A549 (cell line): ENCODE data around the gene TOX2. TPM values are rescaled to one million over a fixed set of nuclear protein-coding genes. Genes with fewer than 3 reads are reported as not detected.
A peak's percentile ranks its signal among the peaks of the same experiment; 100 is the strongest.

Experiments used
- ATAC-seq, 2 experiments: fragments of 200-7000 bp in 1 of 2; fragments of >200 bp in 1 of 2; cut with Nextera tagmentation in 1 of 2; cut with Tn5 transposase in 1 of 2; 3 replicates each; pipeline versions ENCODE4 v1.8.0 to v1.9.1; 2018 to 2020; ENCODE audit warnings: mild to moderate bottlenecking in 1 of 2, moderate library complexity in 1 of 2
- CTCF ChIA-PET: fragments of 300-600 bp; sonication (Branson Sonifier 250); formaldehyde crosslinking; extraction: SDS; loops from one replicate; lab custom pipeline; 2021; ENCODE audit warnings: antibody characterized with exemption, inconsistent platforms; lab: Yijun Ruan, JAX
- POLR2A ChIA-PET: fragments of 350-600 bp; formaldehyde crosslinking; extraction: SDS; loops from one replicate; lab custom pipeline; 2021; ENCODE audit warnings: antibody characterized with exemption, inconsistent platforms; lab: Yijun Ruan, JAX
- DNase-seq, 2 experiments: peaks; one replicate each; pipeline versions ENCODE4 v3.0.0 to v3.0.0-alpha.2; 2011 to 2016; ENCODE audit warnings: low read depth in 1 of 2, low spot score in 1 of 2
- FAIRE-seq: peaks from 2 replicates; lab custom pipeline; 2011; peaks lifted over from hg19 to GRCh38; lab: Jason Lieb, UNC
- H3K27ac ChIP-seq, 2 experiments: fragments of >200 bp; sonication (Bioruptor Twin); formaldehyde crosslinking; 3 replicates each; pipeline ENCODE4 v1.5.1; 2016 to 2017
- H3K4me1 ChIP-seq: fragments of >200 bp; sonication (Bioruptor Twin); formaldehyde crosslinking; 3 replicates; pipeline ENCODE4 v1.6.1; 2016
- H3K4me2 ChIP-seq: fragments of >200 bp; sonication (Bioruptor Twin); formaldehyde crosslinking; 3 replicates; pipeline ENCODE4 v1.6.1; 2016
- H3K4me3 ChIP-seq: fragments of >200 bp; sonication (Bioruptor Twin); formaldehyde crosslinking; 3 replicates; pipeline ENCODE4 v1.5.1; 2016
- H3K9me3 ChIP-seq: fragments of >200 bp; sonication (Bioruptor Twin); formaldehyde crosslinking; 3 replicates; pipeline ENCODE4 v1.6.1; 2016
- BCL3 ChIP-seq: fragments of >200 bp; sonication (Bioruptor Twin); formaldehyde crosslinking; IDR thresholded peaks from 3 replicates; pipeline ENCODE4 v1.6.1; 2016
- CEBPB ChIP-seq, 2 experiments: fragments of >200 bp in 1 of 2; sonication (Bioruptor Twin) in 1 of 2; formaldehyde crosslinking in 1 of 2; IDR thresholded peaks; 2 replicates each; pipeline ENCODE4 v1.6.1; 2012 to 2016
- CHD2 ChIP-seq: fragments of 150-350 bp; IDR thresholded peaks from 2 replicates; pipeline ENCODE4 v1.6.1; 2014; ENCODE audit warnings: low read length; ENCODE audit not compliant: partially characterized antibody
- CHD4 ChIP-seq: fragments of 200-600 bp; sonication (generic); IDR thresholded peaks from 2 replicates; pipeline ENCODE4 v1.6.1; 2016; ENCODE audit warnings: antibody characterized with exemption, mild to moderate bottlenecking, borderline replicate concordance
- EP300 ChIP-seq, 2 experiments: fragments of >200 bp; sonication (Bioruptor Twin); formaldehyde crosslinking; IDR thresholded peaks; 2 replicates in 1 of 2; 3 replicates in 1 of 2; pipeline ENCODE4 v1.6.1; 2016 to 2017
- FOSB ChIP-seq: fragments of 250-450 bp; sonication (Bioruptor Pico); IDR thresholded peaks from 2 replicates; pipeline ENCODE4 v1.5.0; 2020; ENCODE audit warnings: mild to moderate bottlenecking, moderate library complexity
- FOSL2 ChIP-seq, 2 experiments: fragments of 450-650 bp in 1 of 2; fragments of >200 bp in 1 of 2; sonication (Bioruptor Twin) in 1 of 2; formaldehyde crosslinking; IDR thresholded peaks; 2 replicates each; pipeline versions ENCODE4 v1.5.0 to v1.6.1; 2016 to 2020; ENCODE audit warnings: mild to moderate bottlenecking in 1 of 2, moderate library complexity in 1 of 2
- GATA3 ChIP-seq: IDR thresholded peaks from 2 replicates; pipeline ENCODE4 v1.6.1; 2012; ENCODE audit warnings: borderline replicate concordance
- HMGXB4 ChIP-seq: fragments of 250-450 bp; sonication (Bioruptor Pico); IDR thresholded peaks from 2 replicates; pipeline ENCODE4 v1.5.0; 2021; ENCODE audit warnings: mild to moderate bottlenecking, moderate library complexity, borderline replicate concordance
- HOXB13 ChIP-seq: fragments of 250-450 bp; sonication (Bioruptor Pico); IDR thresholded peaks from 2 replicates; pipeline ENCODE4 v1.5.0; 2020; ENCODE audit warnings: low read depth, mild to moderate bottlenecking, moderate library complexity
- HOXB5 ChIP-seq: fragments of 250-450 bp; sonication (Bioruptor Pico); IDR thresholded peaks from 2 replicates; pipeline ENCODE4 v1.5.0; 2020; ENCODE audit warnings: mild to moderate bottlenecking, moderate library complexity
- JUNB ChIP-seq: fragments of >200 bp; sonication (Bioruptor Twin); formaldehyde crosslinking; IDR thresholded peaks from 2 replicates; pipeline ENCODE4 v1.6.1; 2016
- KDM1A ChIP-seq: fragments of 200-600 bp; sonication (generic); IDR thresholded peaks from 2 replicates; pipeline ENCODE4 v1.6.1; 2016; ENCODE audit warnings: low read depth, mild to moderate bottlenecking
- MAZ ChIP-seq: fragments of 150-350 bp; IDR thresholded peaks from 2 replicates; pipeline ENCODE4 v1.6.1; 2014; ENCODE audit warnings: antibody characterized with exemption, low read depth, low read length, borderline replicate concordance
- MYC ChIP-seq: IDR thresholded peaks from 2 replicates; pipeline ENCODE4 v1.6.1; 2012; ENCODE audit warnings: mild to moderate bottlenecking, inconsistent platforms, low read length, improper control_type of control experiment, borderline replicate concordance
- NFE2L2 ChIP-seq: fragments of 150-350 bp; conservative IDR thresholded peaks from 2 replicates; pipeline ENCODE4 v1.6.1; 2014; ENCODE audit warnings: low read length
- PBX3 ChIP-seq: IDR thresholded peaks from 2 replicates; pipeline ENCODE4 v1.6.1; 2012
- RAD21 ChIP-seq, 2 experiments: fragments of >200 bp in 1 of 2; sonication (Bioruptor Twin) in 1 of 2; formaldehyde crosslinking in 1 of 2; IDR thresholded peaks in 1 of 2; conservative IDR thresholded peaks in 1 of 2; 2 replicates in 1 of 2; 3 replicates in 1 of 2; pipeline ENCODE4 v1.6.1; 2012 to 2018; ENCODE audit warnings: inconsistent platforms in 1 of 2
- REST ChIP-seq: fragments of 200-600 bp; sonication (generic); IDR thresholded peaks from 2 replicates; pipeline ENCODE4 v1.6.1; 2016; ENCODE audit warnings: antibody characterized with exemption, mild to moderate bottlenecking, moderate library complexity
- TP53 ChIP-seq: fragments of 250-450 bp; sonication (Bioruptor Pico); IDR thresholded peaks from 2 replicates; pipeline ENCODE4 v1.5.0; 2021; ENCODE audit warnings: mild to moderate bottlenecking, moderate library complexity
- ZC3H11A ChIP-seq: fragments of 450-650 bp; IDR thresholded peaks from 2 replicates; pipeline ENCODE4 v1.6.1; 2014; ENCODE audit warnings: antibody characterized with exemption, mild to moderate bottlenecking
- ZFP36 ChIP-seq: fragments of 450-650 bp; IDR thresholded peaks from 2 replicates; pipeline ENCODE4 v1.6.1; 2014; ENCODE audit warnings: borderline replicate concordance; ENCODE audit not compliant: partially characterized antibody
- WGBS: methylation state at CpG from one replicate; pipeline ENCODE4 v1.1.6; 2017; ENCODE audit errors: missing lambda C conversion rate; 5-methylcytosine and 5-hydroxymethylcytosine counted together
- polyA plus RNA-seq, 4 experiments: library from polyadenylated mRNA; depleted of rRNA in 3 of 4; stranded (reverse); fragments of >200 nt; fragmentation: RNase III in 1 of 4; extraction: RNeasy Plus Mini Kit Qiagen cat#74134 plus additional on column Dnase treatment in 1 of 4; gene quantifications; 2 replicates in 3 of 4; 3 replicates in 1 of 4; pipeline ENCODE4 v1.2.3, GENCODE V29; 2011 to 2017

Gene TOX2
- polyA plus RNA-seq, 2 of the 4 experiments (the other 2 are of a cell fraction) = 2.5 to 5.3 TPM

GRCh38 chr20:44104798-44105517 lies 190.3 kb downstream of the TOX2 start:
- POLR2A ChIA-PET = no interaction called here
- no peak overlapping the region for H3K27ac ChIP-seq
- WGBS = 11% methylated on average over 7 of the region's 7 CpGs
- H3K9me3 ChIP-seq = peaks cover 26% of the 10 kb centered on the region
- H3K4me2 ChIP-seq = peak overlapping the region; percentile 35; the same call in 2 of the 3 replicates
- no peak for TF ChIP-seq HOXB5 (CRISPR knock-in tag)
- TF ChIP-seq TP53 (CRISPR knock-in tag) = no peak
- TF ChIP-seq FOSL2 (IDR thresholded peaks at IDR 0.05) = no peak
- TF ChIP-seq FOSL2 (CRISPR knock-in tag; IDR thresholded peaks at IDR 0.05) = 0 out of 2 replicates have a peak, but pooled peaks have one; percentile 3
- ATAC-seq (peak; percentile 50 to 63; a peak in 4 of 6 replicates), FAIRE-seq (no peak), DNase-seq (peak in 1 of 2 experiments; percentile 37)
- H3K4me3 ChIP-seq = no peak overlapping the region
- no peaks in the 10 kb centered on the region for H3K4me1 ChIP-seq
- CTCF ChIA-PET = interaction anchor here (1.4 to 5.5 kb wide), 2 partner anchors 12 to 85 kb away, joined by 8 to 43 read pairs; no protein-coding TSS in a partner anchor

- TF ChIP-seq RAD21 (conservative IDR thresholded peaks at IDR 0.05 in 1 of 2, IDR thresholded peaks at IDR 0.05 in 1 of 2) (no peak), ZC3H11A (no peak), CEBPB (IDR thresholded peaks at IDR 0.05) (no peak), MAZ (no peak), PBX3 (no peak), ZFP36 (no peak), FOSB (no peak), NFE2L2 (no peak), KDM1A (no peak), CHD4 (no peak), REST (no peak), MYC (no peak), GATA3 (no peak), BCL3 (no peak), HMGXB4 (CRISPR knock-in tag) (no peak), EP300 (IDR thresholded peaks at IDR 0.05) (no peak), CHD2 (no peak), HOXB13 (CRISPR knock-in tag) (no peak), JUNB (no peak), TP53 (CRISPR knock-in tag) (no peak)
- TF ChIP-seq, all 56 proteins: peak for 0
- no peak for ATAC-seq
- DNase-seq = no peak
- Histone ChIP-seq H3K9me3 (peaks cover 25% of the 10 kb centered on the region), H3K4me3 (no peak overlapping the region), H3K4me1 (no peaks in the 10 kb centered on the region), H3K4me2 (no peak overlapping the region), H3K27ac (no peak overlapping the region)
- no peak for FAIRE-seq
- POLR2A ChIA-PET = no interaction called here
- CTCF ChIA-PET = interaction anchor here (1.6 to 5.5 kb wide), 3 partner anchors 10 to 84 kb away, joined by 4 to 43 read pairs (median 27); no protein-coding TSS in a partner anchor
- 39% methylated on average over 5 of the region's 5 CpGs for WGBS
These were observed 192.0 kb downstream of the TOX2 start for GRCh38 chr20:44106615-44107014.
